Measurements from ENCODE around the gene SLC7A1. TPM values are rescaled to one million over a fixed set of nuclear protein-coding genes. Genes with fewer than 3 reads are reported as not detected.

SLC7A1 gene
- total and polyA plus RNA-seq, 2 experiments from 2014 or later, result 10.1 to 16.2 TPM

- no peaks in the 10 kb centered on the region for H3K9me3 ChIP-seq (ENCODE audit: low read depth)
- no peak for DNase-seq (ENCODE audit: low spot score)
- H3K9me2 ChIP-seq (replicated peaks; ENCODE audit: insufficient read depth), result no peaks in the 10 kb centered on the region
- no peaks in the 10 kb centered on the region for H3K4me1 ChIP-seq (ENCODE audit: insufficient read depth)
- H3K27ac ChIP-seq, result no peak overlapping the region
- 94% methylated on average over 3 of the region's 3 CpGs for WGBS (ENCODE audit: low lambda C conversion rate, missing lambda C conversion rate)
- no peak overlapping the region for H2AFZ ChIP-seq
- no peaks in the 10 kb centered on the region for H4K20me1 ChIP-seq (ENCODE audit: insufficient read depth, poor library complexity, severe bottlenecking)
- H3K36me3 ChIP-seq (replicated peaks; ENCODE audit: insufficient read depth, low read depth), result no peaks in the 10 kb centered on the region
- no peaks in the 10 kb centered on the region for H3K79me2 ChIP-seq
- H3K4me3 ChIP-seq, result no peak overlapping the region
- no peak overlapping the region for H3K4me2 ChIP-seq
- TF ChIP-seq EZH2phosphoT487 (IDR thresholded peaks at IDR 0.05; ENCODE audit: low read depth, severe bottlenecking, unreplicated experiment) (no peak), EZH2 (IDR thresholded peaks at IDR 0.05; ENCODE audit: borderline replicate concordance) (no peak), CTCF (IDR thresholded peaks at IDR 0.05; ENCODE audit: poor library complexity) (no peak)
- H3K27me3 ChIP-seq, result no peaks in the 10 kb centered on the region
Observed at GRCh38 chr13:29613101-29613500, 17.6 kb upstream of the SLC7A1 start.

GRCh38 chr13:29607465-29607864 lies 12.0 kb upstream of the SLC7A1 start:
- Histone ChIP-seq H3K27ac (no peak overlapping the region), H3K27me3 (peaks cover 3% of the 10 kb centered on the region), H3K79me2 (no peaks in the 10 kb centered on the region), H3K9me3 (ENCODE audit: low read depth) (no peaks in the 10 kb centered on the region), H3K4me3 (no peak overlapping the region), H2AFZ (no peak overlapping the region), H3K9me2 (replicated peaks; ENCODE audit: insufficient read depth) (no peaks in the 10 kb centered on the region), H3K36me3 (replicated peaks; ENCODE audit: insufficient read depth, low read depth) (no peaks in the 10 kb centered on the region), H3K4me2 (no peak overlapping the region), H3K4me1 (ENCODE audit: insufficient read depth) (no peaks in the 10 kb centered on the region), H4K20me1 (ENCODE audit: insufficient read depth, poor library complexity, severe bottlenecking) (no peaks in the 10 kb centered on the region)
- DNase-seq (ENCODE audit: low spot score), result no peak
- 90% methylated on average over 1 of the region's 1 CpG for WGBS (ENCODE audit: low lambda C conversion rate, missing lambda C conversion rate)
- no peak for TF ChIP-seq CTCF (IDR thresholded peaks at IDR 0.05; ENCODE audit: poor library complexity)
- no peak for TF ChIP-seq EZH2phosphoT487 (IDR thresholded peaks at IDR 0.05; ENCODE audit: low read depth, severe bottlenecking, unreplicated experiment)
- no peak for TF ChIP-seq EZH2 (IDR thresholded peaks at IDR 0.05; ENCODE audit: borderline replicate concordance)

GRCh38 chr13:29605860-29606526 lies 10.5 kb upstream of the SLC7A1 start:
- H2AFZ ChIP-seq, result no peak overlapping the region
- no peaks in the 10 kb centered on the region for H3K4me1 ChIP-seq (ENCODE audit: insufficient read depth)
- no peaks in the 10 kb centered on the region for H3K9me2 ChIP-seq (replicated peaks; ENCODE audit: insufficient read depth)
- TF ChIP-seq EZH2phosphoT487 (IDR thresholded peaks at IDR 0.05; ENCODE audit: low read depth, severe bottlenecking, unreplicated experiment) (no peak), EZH2 (IDR thresholded peaks at IDR 0.05; ENCODE audit: borderline replicate concordance) (no peak), CTCF (IDR thresholded peaks at IDR 0.05; ENCODE audit: poor library complexity) (no peak)
- H3K27ac ChIP-seq, result no peak overlapping the region
- no peaks in the 10 kb centered on the region for H4K20me1 ChIP-seq (ENCODE audit: insufficient read depth, poor library complexity, severe bottlenecking)
- H3K27me3 ChIP-seq, result peaks cover 6% of the 10 kb centered on the region
- no peaks in the 10 kb centered on the region for H3K79me2 ChIP-seq
- no peak overlapping the region for H3K4me3 ChIP-seq
- H3K4me2 ChIP-seq, result no peak overlapping the region
- no peak for DNase-seq (ENCODE audit: low spot score)
- H3K9me3 ChIP-seq (ENCODE audit: low read depth), result no peaks in the 10 kb centered on the region
- H3K36me3 ChIP-seq (replicated peaks; ENCODE audit: insufficient read depth, low read depth), result no peaks in the 10 kb centered on the region
- WGBS (ENCODE audit: low lambda C conversion rate, missing lambda C conversion rate), result 73% methylated on average over 8 of the region's 8 CpGs

Data from hepatocyte (in vitro differentiated cells).